Measurements from ENCODE around the gene PDE1C. TPM values are rescaled to one million over a fixed set of nuclear protein-coding genes. Genes with fewer than 3 reads are reported as not detected.

Gene PDE1C
- total and polyA plus RNA-seq, 11 donors = 35.3 to 307 (median 141) TPM

- H3K36me3 ChIP-seq = no peaks in the 10 kb centered on the region
- H3K27me3 ChIP-seq = no peaks in the 10 kb centered on the region
- no peak for DNase-seq
- no peak for TF ChIP-seq CTCF (IDR thresholded peaks at IDR 0.05)
- TF ChIP-seq POLR2A (IDR thresholded peaks at IDR 0.05) = no peak
- no peak for ATAC-seq
- no peak overlapping the region for H3K27ac ChIP-seq
- WGBS, 4 donors = 91 to 97% (median 94%) methylated on average over 2 of the region's 2 CpGs
- no peaks in the 10 kb centered on the region for H3K9me3 ChIP-seq
- intact Hi-C loops (cut with DNase I) = no loop called here
- H3K4me1 ChIP-seq = peaks cover 0 to 44% (median 12%) of the 10 kb centered on the region in 12 donors
- H3K4me3 ChIP-seq = no peak overlapping the region
Observed at GRCh38 chr7:31995134-31995533, 75.1 kb downstream of the PDE1C start.

GRCh38 chr7:31991846-31992245 is 78.4 kb downstream of the PDE1C start:
- H3K27me3 ChIP-seq = no peaks in the 10 kb centered on the region
- no peaks in the 10 kb centered on the region for H3K9me3 ChIP-seq
- no peak overlapping the region for H3K4me3 ChIP-seq
- DNase-seq (no peak), ATAC-seq (peak in 1 of 4 donors; percentile 25)
- H3K4me1 ChIP-seq = peaks cover 0 to 51% (median 11%) of the 10 kb centered on the region in 12 donors
- H3K27ac ChIP-seq = no peak overlapping the region
- intact Hi-C loops (cut with DNase I) = no loop called here
- 48 to 67% (median 54%) methylated on average over 3 of the region's 3 CpGs for WGBS, 4 donors
- H3K36me3 ChIP-seq = no peaks in the 10 kb centered on the region
- TF ChIP-seq POLR2A (IDR thresholded peaks at IDR 0.05) (no peak), CTCF (IDR thresholded peaks at IDR 0.05) (no peak)

GRCh38 chr7:31991406-31991805 is 78.8 kb downstream of the PDE1C start:
- H3K4me1 ChIP-seq = peaks cover 0 to 52% (median 10%) of the 10 kb centered on the region in 12 donors
- 89 to 96% (median 93%) methylated on average over 3 of the region's 3 CpGs for WGBS, 4 donors

GRCh38 chr7:31986878-31987518 is 83.2 kb downstream of the PDE1C start:
- DNase-seq (no peak), ATAC-seq (no peak)
- TF ChIP-seq POLR2A (IDR thresholded peaks at IDR 0.05) (no peak), CTCF (IDR thresholded peaks at IDR 0.05) (no peak)
- intact Hi-C loops (cut with DNase I) = loop anchor here in 1 of 10 donors (10.0 kb wide), 1 partner anchor 78 kb away; no protein-coding TSS in a partner anchor
- H3K36me3 ChIP-seq = no peaks in the 10 kb centered on the region
- no peak overlapping the region for H3K4me3 ChIP-seq
- no peaks in the 10 kb centered on the region for H3K27me3 ChIP-seq
- peak overlapping the region in 1 of 12 donors; percentile 9 for H3K27ac ChIP-seq
- peaks cover 0 to 51% (median 8%) of the 10 kb centered on the region in 12 donors for H3K4me1 ChIP-seq
- H3K9me3 ChIP-seq = no peaks in the 10 kb centered on the region
- WGBS, 4 donors = 69 to 79% (median 74%) methylated on average over 5 of the region's 5 CpGs

More at GRCh38 chr7:31991406-31991805, 78.8 kb downstream of the PDE1C start:
- no peaks in the 10 kb centered on the region for H3K9me3 ChIP-seq
- DNase-seq (no peak), ATAC-seq (no peak)
- no peaks in the 10 kb centered on the region for H3K27me3 ChIP-seq
- intact Hi-C loops (cut with DNase I) = no loop called here
- H3K27ac ChIP-seq = no peak overlapping the region
- H3K4me3 ChIP-seq = no peak overlapping the region
- TF ChIP-seq CTCF (IDR thresholded peaks at IDR 0.05) (no peak), POLR2A (IDR thresholded peaks at IDR 0.05) (no peak)
- H3K36me3 ChIP-seq = no peaks in the 10 kb centered on the region
